ENCODE data around the gene RALGAPA1. TPM values are rescaled to one million over a fixed set of nuclear protein-coding genes. Genes with fewer than 3 reads are reported as not detected.
"Not testable (repeated sequence)": the region's sequence is repeated elsewhere in the genome, so short reads cannot be mapped to it uniquely, and the experiment has no call there.

The RALGAPA1 gene
- polyA plus RNA-seq, 10 donors = 21.1 to 36.1 (median 28.8) TPM

- no peak for DNase-seq
Observed at GRCh38 chr14:35766036-35766699, 42.9 kb downstream of the RALGAPA1 start.

GRCh38 chr14:35761922-35762321 is 47.2 kb downstream of the RALGAPA1 start:
- no peak for DNase-seq

DNA sequence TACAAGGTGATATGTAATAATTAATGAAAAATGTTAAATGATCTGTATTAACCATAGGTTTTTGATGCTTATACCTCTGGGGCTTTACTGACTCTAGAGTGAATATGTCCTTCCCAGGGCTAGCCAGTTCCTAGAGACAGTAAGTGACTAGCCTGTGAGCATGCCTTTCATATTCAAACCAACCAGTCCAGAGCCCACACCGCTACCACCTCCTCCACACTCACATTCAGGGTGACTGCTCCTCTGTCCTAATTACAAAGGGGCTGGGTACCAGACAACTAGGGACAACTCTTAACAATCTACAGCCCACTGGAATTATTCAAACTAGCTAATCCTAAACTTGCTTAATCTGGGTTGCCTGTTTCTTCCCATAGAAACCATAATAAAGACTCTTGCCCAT is 49.0 kb downstream of the RALGAPA1 start:
- no peak for DNase-seq

GRCh38 chr14:35758523-35759129 is 50.5 kb downstream of the RALGAPA1 start:
- DNase-seq = no peak

GRCh38 chr14:35754671-35755070 is 54.4 kb downstream of the RALGAPA1 start:
- DNase-seq = no peak

DNA sequence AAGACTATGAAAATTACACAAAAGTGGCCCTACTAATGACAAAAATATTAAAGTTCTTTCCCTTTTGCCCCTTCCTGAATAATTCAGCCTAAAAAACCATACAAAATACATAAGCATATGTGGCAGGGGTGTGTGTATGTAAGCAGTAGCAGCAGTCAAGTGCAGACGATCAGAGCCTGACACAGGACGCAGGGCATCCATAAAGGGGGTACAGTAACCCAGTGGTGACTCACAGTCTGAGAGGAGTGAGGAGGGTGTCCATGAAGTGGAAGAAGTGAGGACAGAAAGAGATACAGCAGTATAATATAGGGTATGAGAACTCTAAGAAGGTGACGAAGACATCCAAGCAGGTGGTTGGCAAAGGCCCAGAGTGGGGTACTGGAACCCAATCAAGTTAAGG is 56.7 kb downstream of the RALGAPA1 start:
- no peak for DNase-seq

DNA sequence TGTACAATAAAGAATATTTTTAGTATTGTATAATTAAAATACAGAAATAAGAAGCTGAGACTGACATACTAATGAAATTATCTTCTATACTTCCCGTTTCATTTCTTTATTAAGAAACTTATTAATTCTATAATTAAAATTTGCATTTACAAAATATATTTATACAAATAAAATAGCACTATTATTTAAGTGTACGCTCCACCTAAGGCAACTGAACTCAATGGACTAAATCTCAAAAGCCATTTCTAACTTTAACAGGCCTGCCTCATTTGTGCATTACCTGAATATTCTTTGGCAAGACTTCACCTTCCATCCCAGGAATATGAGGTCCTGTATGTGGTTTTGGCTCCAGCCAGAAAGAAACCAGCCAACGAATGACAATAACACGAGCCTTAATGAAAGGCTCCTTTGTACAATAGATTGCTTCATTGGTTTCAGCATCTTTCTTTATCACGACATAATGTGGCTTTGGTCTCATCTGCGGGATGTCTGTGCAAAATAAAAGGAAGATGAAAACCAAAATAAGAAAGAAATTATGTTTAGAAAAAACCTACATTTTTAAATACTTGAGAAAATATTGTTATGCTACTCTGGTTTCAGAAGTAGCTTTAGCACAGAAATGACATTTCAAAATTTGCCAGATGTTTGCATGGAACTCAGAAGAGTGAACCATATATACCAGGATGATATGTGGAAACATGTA is 58.7 kb downstream of the RALGAPA1 start:
- no peak for DNase-seq

DNA sequence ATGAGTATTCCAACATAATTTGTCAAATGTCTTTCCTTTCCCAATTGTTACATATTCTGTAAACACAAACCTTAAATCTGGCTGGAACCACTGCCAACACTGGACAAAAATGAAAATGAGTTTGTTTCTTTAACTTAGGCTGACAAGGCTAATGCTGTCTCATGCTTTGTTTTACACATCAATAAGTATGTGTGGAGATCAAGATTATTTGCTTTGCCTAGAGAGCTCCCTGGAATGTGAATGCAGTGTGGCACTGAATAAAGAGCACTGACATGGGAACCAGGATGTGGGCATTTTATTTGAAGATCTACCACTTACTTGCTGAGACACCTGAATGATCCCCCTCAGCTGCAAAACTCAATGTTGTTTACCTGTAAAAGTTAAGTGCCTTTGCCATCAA is 61.7 kb downstream of the RALGAPA1 start:
- DNase-seq = peak in 1 of 3 donors; percentile 13

- no peak for DNase-seq
Observed at GRCh38 chr14:35742442-35742841, 66.7 kb downstream of the RALGAPA1 start.

DNA sequence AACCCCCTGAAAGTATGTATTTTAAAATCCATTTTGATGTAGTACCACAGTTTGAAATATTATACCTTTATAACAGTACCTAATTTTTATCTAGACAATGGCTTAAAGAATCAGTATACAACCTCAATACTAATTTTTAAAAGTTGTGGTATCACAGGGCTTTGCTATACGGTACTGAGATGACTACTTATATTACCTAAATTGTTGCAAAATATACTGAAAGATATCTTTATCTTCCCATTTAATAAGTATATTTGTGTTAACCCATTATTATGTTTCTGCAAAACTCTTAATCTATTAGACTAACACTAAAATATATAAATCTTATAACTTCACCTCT is 67.1 kb downstream of the RALGAPA1 start:
- DNase-seq = no peak

GRCh38 chr14:35741345-35742031 is 67.6 kb downstream of the RALGAPA1 start:
- DNase-seq = no peak

- no peak for DNase-seq
Observed at GRCh38 chr14:35740215-35740614, 68.9 kb downstream of the RALGAPA1 start.

- not testable (repeated sequence) for DNase-seq
Observed at GRCh38 chr14:35735163-35735562, 73.9 kb downstream of the RALGAPA1 start.

DNA sequence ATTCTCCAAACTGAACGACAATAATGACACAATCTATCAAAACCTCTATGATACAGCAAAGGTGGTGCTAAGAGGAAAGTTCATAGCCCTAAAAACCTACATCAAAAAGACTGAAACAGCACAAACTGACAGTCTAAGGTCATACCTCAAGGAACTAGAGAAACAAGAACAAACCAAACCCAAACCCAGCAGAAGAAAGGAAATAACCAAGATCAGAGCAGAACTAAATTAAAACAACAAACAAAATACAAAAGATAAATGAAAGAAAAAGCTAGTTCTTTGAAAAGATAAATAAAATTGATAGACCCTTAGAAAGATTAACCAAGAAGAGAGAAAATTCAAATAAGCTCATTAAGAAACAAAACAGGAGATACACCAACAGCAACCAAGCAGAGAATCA is 75.6 kb downstream of the RALGAPA1 start:
- DNase-seq = not testable (repeated sequence)

- no peak for DNase-seq
Observed at GRCh38 chr14:35730871-35731270, 78.2 kb downstream of the RALGAPA1 start.

GRCh38 chr14:35727764-35728163 is 81.3 kb downstream of the RALGAPA1 start:
- no peak for DNase-seq

GRCh38 chr14:35725930-35726329 is 83.2 kb downstream of the RALGAPA1 start:
- no peak for DNase-seq

DNA sequence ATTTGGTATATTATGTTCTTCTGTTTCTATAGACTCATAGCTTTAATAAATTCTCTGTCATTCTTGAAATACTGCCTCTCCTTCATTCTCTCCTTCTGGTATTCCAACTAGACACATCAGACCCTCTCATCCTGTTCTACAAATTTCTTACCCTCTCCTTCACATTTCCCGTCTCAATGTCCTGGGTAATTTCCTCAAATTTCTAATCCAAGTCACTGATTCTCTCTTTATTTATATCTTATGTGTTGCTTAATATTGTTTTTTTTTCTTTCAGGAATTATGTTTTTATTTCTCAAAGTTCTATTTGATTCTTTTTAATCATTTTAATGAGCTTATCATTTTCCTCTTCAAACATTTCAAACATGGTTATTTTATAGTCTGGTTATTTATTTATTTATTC is 94.0 kb downstream of the RALGAPA1 start:
- no peak for DNase-seq

DNA sequence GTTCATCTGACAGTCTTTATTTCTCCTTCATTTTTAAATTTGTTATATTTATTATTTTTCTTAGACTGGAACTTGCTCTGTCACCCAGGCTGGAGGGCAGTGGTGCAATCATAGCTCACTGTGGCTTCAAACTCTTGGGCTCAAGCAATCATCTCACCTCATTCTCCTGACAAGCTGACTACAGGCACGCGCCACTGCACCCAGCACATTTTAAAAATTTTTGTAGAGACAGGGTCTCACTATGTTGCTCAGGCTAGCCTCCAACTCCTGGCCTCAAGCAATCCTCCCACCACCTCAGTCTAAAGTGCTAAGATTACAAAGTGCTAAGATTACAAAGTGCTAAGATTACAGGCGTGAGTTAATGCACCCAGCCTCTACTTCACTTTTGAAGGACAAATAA is 96.6 kb downstream of the RALGAPA1 start:
- DNase-seq = no peak

- DNase-seq = no peak
Observed at GRCh38 chr14:35708062-35708461, 101.0 kb downstream of the RALGAPA1 start.

DNA sequence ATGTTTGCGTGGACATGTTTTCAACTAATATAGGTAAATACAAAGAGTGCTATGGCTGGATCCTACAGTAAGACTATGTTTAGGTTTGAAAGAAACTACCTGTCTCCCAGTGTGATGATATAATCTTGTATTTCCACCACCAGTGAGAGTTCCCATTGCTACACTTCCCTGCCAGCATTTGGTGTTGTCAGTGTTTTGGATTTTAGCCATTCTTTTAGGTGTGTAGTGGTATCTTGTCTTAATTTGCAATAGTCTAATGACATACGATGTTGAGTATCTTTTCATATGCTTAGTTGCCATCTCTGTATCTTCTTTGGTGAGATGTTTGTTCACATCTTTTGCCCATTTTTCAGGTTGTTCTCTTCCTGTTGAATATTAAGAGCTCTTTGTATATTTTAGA is 103.5 kb downstream of the RALGAPA1 start:
- no peak for DNase-seq

DNA sequence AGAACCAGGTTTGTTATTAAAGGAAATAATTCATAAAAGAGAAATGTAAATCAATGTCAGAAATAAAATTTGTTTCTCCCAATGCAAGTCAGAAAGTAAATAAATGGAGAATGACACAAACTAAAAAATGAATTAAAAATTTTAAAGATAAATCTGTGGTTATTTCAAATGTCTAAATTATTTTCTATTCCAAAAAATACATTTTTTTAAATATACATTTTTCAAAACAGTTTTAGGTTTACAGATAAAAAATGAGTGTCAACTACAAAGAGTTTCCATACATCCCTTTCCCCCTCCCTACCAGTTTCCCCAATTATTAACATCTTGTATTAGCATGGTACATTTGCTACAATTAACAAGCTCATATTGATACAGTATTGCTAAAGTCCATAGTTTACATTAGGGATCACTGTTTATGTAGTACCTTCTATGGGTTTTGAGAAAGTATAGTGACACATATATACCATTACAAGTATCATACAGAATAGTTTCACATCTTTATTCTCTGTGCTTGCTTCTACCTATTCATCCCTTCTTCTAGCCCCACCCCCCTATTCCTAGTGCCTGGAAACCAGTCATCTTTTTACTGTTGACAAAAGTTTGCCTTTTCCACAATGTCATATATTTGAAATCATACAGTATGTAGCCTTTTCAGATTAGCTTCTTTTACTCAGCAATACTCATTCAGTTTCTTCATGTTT is 104.2 kb downstream of the RALGAPA1 start:
- no peak for DNase-seq

Measured in muscle of back (tissue), 11 donors.